Adrenal gland (tissue), 12 donors: Measurements from ENCODE around the gene PRSS33. TPM values are rescaled to one million over a fixed set of nuclear protein-coding genes. Genes with fewer than 3 reads are reported as not detected.

Experiments
- DNase-seq, 7 donors: peaks; one replicate each; pipeline ENCODE4 v3.0.0-alpha.2; 2019 to 2020
- H3K27ac ChIP-seq, 5 donors: fragments of 200-600 bp; sonication (generic) in 4 of 5; 1 replicate in 3 of 5; 2 replicates in 2 of 5; pipeline versions ENCODE4 v1.5.1 to v1.8.0; 2016 to 2020; ENCODE audit warnings: mild to moderate bottlenecking in 1 of 5
- H3K27me3 ChIP-seq: fragments of 200-600 bp; 2 replicates; pipeline ENCODE4 v1.8.0; 2021
- H3K36me3 ChIP-seq, 2 donors: fragments of 200-600 bp; replicated peaks in 1 of 2; 1 replicate in 1 of 2; 2 replicates in 1 of 2; pipeline versions ENCODE4 v1.5.1 to v1.8.0; 2018 to 2022
- H3K4me1 ChIP-seq, 2 donors: fragments of 200-600 bp; replicated peaks in 1 of 2; 1 replicate in 1 of 2; 2 replicates in 1 of 2; pipeline versions ENCODE4 v1.5.1 to v1.8.0; 2018 to 2021
- H3K4me3 ChIP-seq, 4 donors: fragments of 200-600 bp; sonication (generic) in 3 of 4; one replicate each; pipeline ENCODE4 v1.5.1; 2016 to 2018
- H3K9me3 ChIP-seq, 3 donors: fragments of 200-600 bp; sonication (generic) in 1 of 3; replicated peaks in 1 of 3; 1 replicate in 2 of 3; 2 replicates in 1 of 3; pipeline versions ENCODE4 v1.5.1 to v1.8.0; 2016 to 2021
- CTCF ChIP-seq, 6 experiments: fragments of 450-650 bp in 4 of 6; fragments of 200-600 bp in 2 of 6; sonication (generic) in 1 of 6; IDR thresholded peaks; 1 replicate in 5 of 6; 2 replicates in 1 of 6; pipeline versions ENCODE4 v1.5.1 to v1.8.0; 2016 to 2021; ENCODE audit warnings: antibody characterized with exemption in 6 of 6, mild to moderate bottlenecking in 2 of 6, moderate library complexity in 1 of 6
- POLR2A ChIP-seq, 2 donors: fragments of 450-650 bp; IDR thresholded peaks; one replicate each; pipeline ENCODE4 v1.6.1; 2017; ENCODE audit warnings: antibody characterized with exemption in 2 of 2, mild to moderate bottlenecking in 2 of 2, moderate library complexity in 1 of 2
- WGBS, 4 donors: extraction: QIAGEN DNeasy Blood & Tissue Kit in 2 of 4; methylation state at CpG; one replicate each; pipeline versions ENCODE4 v1.1.5 to v1.1.7; 2013 to 2017; 5-methylcytosine and 5-hydroxymethylcytosine counted together
- intact Hi-C, 2 donors: fragments of 100-400 bp; cut with DNase I; formaldehyde crosslinking; loops; one replicate each; pipeline versions ENCODE4 v1.14.1 to v1.15.0; 2022 to 2023
- polyA plus RNA-seq, 3 donors: library from polyadenylated mRNA; stranded (reverse); fragments of 200-250 nt in 2 of 3; fragments of 350-450 nt in 1 of 3; fragmentation: Illumina TruSeq in 1 of 3; extraction: RNeasy Lipid Tissue Mini Kit (QIAGEN cat#74804) in 1 of 3; gene quantifications; one replicate each; pipeline ENCODE4 v1.2.3, GENCODE V29; 2013 to 2014
- total RNA-seq, 9 donors: library from RNA; depleted of rRNA in 4 of 9; stranded (reverse); fragments of >200 nt in 4 of 9; fragments of 120-200 nt in 1 of 9; fragmentation: NEBNext Ultra II Directional in 1 of 9; extraction: Animal tissue kit (Norgen Biotek cat#: 25700) in 1 of 9; gene quantifications; one replicate each; pipeline versions ENCODE4 v1.1.0 to v1.2.4, GENCODE V29; 2013 to 2023
- donor health status: healthy with polysubstance abuse.
- donor health status: Bipolar disorder and iron deficiency.
- donor health status: DM: yes; HTN: yes; CAD: no.
- donor health status: DM: no; HTN: no; CAD: no.
- donor health status: DM: no; HTN: no; CAD: no.
- donor health status: DM: yes; HTN: yes; CAD: no.

The PRSS33 gene
- total and polyA plus RNA-seq, 12 donors, result not detected

GRCh38 chr16:2826591-2827373 lies 39.4 kb upstream of the PRSS33 start:
- intact Hi-C loops, result no loop called here
- WGBS, 4 donors, result 47 to 60% (median 58%) methylated on average over 9 to 19 of the region's 19 CpGs

DNA sequence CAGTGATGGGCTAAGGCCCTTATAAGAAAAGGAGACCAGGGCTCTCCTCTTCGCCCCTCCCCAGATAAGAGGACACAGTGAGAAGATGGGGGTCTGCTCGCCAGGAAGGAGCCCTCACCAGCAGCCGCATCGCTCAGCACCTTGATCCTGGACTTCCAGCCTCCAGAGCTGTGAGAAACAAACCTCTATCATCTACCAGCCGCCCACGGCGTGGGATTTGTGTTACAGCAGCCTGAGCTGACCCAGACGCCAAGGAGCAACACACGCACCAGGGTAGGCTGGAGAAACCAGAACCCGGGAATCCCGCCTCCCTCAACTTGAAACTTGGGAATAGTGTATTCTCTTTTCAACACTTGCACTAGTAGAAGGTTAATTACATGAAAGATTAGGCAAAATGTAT lies 38.5 kb upstream of the PRSS33 start:
- Histone ChIP-seq H3K4me3 (no peak overlapping the region), H3K4me1 (no peaks in the 10 kb centered on the region), H3K27me3 (peaks cover 4% of the 10 kb centered on the region), H3K9me3 (no peaks in the 10 kb centered on the region), H3K36me3 (no peaks in the 10 kb centered on the region), H3K27ac (no peak overlapping the region)
- 71 to 79% (median 79%) methylated on average over 11 of the region's 11 CpGs for WGBS, 4 donors
- TF ChIP-seq CTCF (IDR thresholded peaks at IDR 0.05) (no peak), POLR2A (IDR thresholded peaks at IDR 0.05) (no peak)
- no peak for DNase-seq
- intact Hi-C loops, result no loop called here

More at GRCh38 chr16:2826591-2827373, 39.4 kb upstream of the PRSS33 start:
- H3K36me3 ChIP-seq, result no peaks in the 10 kb centered on the region
- peak in 1 of 7 donors; percentile 5 for DNase-seq
- H3K27ac ChIP-seq, result no peak overlapping the region
- no peak for TF ChIP-seq POLR2A (IDR thresholded peaks at IDR 0.05)
- no peak for TF ChIP-seq CTCF (IDR thresholded peaks at IDR 0.05)
- no peak overlapping the region for H3K4me3 ChIP-seq
- peaks cover 12% of the 10 kb centered on the region for H3K27me3 ChIP-seq
- H3K9me3 ChIP-seq, result no peaks in the 10 kb centered on the region
- no peaks in the 10 kb centered on the region for H3K4me1 ChIP-seq

DNA sequence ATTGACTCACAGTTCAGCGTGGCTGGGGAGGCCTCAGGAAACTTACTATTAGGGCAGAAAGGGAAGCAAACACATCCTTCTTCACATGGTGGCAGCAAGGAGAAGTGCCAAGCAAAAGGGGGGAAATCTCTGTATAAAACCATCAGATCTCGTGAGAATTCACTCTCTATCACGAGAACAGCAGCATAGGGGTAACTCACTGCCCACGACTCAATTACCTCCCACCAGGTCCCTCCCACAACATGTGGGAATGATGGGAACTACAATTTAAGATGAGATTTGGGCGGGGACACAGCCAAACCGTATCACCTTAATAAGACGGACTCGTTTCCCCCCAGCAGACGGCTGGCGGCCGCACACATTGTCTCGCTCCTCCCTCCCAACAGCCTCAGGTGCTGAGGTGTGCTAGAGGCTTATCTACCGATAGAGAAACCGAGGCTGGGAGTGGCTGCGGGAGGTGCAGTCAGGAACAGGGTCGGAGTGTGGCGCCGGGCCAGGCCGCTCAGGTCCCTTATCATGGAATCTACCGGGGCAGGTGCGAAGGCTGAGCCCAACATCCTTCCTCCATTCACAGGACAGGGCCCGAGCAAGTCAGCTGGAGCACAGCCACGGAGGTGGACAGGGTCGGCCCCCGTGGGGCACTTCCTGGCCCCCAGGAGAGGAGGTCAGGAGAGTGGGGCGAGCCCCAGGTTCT lies 37.8 kb upstream of the PRSS33 start:
- TF ChIP-seq CTCF (IDR thresholded peaks at IDR 0.05) (no peak), POLR2A (IDR thresholded peaks at IDR 0.05) (no peak)
- H3K9me3 ChIP-seq, result no peaks in the 10 kb centered on the region

DNA sequence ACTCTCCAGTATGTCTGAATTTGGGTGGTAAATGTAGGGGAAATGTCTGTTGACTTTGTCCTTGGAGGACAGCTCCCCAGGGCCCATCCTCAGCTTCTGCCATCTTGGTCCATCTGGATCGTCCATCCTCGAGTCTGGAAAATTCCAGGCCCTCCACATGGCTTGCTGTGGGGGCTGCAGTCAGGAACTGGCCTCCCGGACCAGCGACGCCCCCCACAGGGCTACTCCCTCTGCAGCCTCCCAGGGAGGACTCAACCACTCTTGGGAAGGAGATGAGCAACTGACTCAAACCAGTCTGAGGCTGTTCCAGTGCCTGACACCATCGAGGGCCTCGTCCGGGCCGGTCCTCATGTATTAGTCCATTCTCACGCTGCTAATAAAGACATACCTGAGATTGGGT lies 37.3 kb upstream of the PRSS33 start:
- DNase-seq, result no peak
- no peaks in the 10 kb centered on the region for H3K36me3 ChIP-seq
- TF ChIP-seq POLR2A (IDR thresholded peaks at IDR 0.05) (no peak), CTCF (IDR thresholded peaks at IDR 0.05) (no peak)
- no peak overlapping the region for H3K4me3 ChIP-seq
- intact Hi-C loops, result no loop called here
- 77 to 84% (median 80%) methylated on average over 7 to 10 of the region's 10 CpGs for WGBS, 4 donors
- H3K27me3 ChIP-seq, result no peaks in the 10 kb centered on the region
- no peaks in the 10 kb centered on the region for H3K9me3 ChIP-seq
- no peaks in the 10 kb centered on the region for H3K4me1 ChIP-seq
- no peak overlapping the region for H3K27ac ChIP-seq

More for the DNA sequence above, 37.8 kb upstream of the PRSS33 start:
- Histone ChIP-seq H3K27me3 (no peaks in the 10 kb centered on the region), H3K4me3 (no peak overlapping the region), H3K4me1 (no peaks in the 10 kb centered on the region), H3K27ac (no peak overlapping the region), H3K36me3 (no peaks in the 10 kb centered on the region)
- intact Hi-C loops, result no loop called here
- WGBS, 4 donors, result 70 to 79% (median 75%) methylated on average over 19 to 26 of the region's 26 CpGs
- no peak for DNase-seq
